PC-9 (cell line): ENCODE measurements around the gene RHBDD2. TPM values are rescaled to one million over a fixed set of nuclear protein-coding genes. Genes with fewer than 3 reads are reported as not detected.

Experiments used
- BruUV-seq: library from RNA; stranded (reverse); fragments of 400-500 nt; replicated peaks from 2 replicates; lab custom pipeline; 2021; lab: Mats Ljungman, UMichigan
- CTCF ChIA-PET: fragments of 300-600 bp; sonication (Branson Sonifier 250); formaldehyde crosslinking; loops from one replicate; lab custom pipeline; 2022; ENCODE audit warnings: antibody characterized with exemption; lab: Charles Lee
- POLR2A ChIA-PET: fragments of 300-600 bp; sonication (Branson Sonifier 250); formaldehyde crosslinking; loops from one replicate; lab custom pipeline; 2022; ENCODE audit warnings: antibody characterized with exemption; ENCODE audit not compliant: unreplicated experiment; lab: Charles Lee
- DNase-seq, 2 experiments: peaks; one replicate each; pipeline versions ENCODE4 v3.0.0 to v3.0.0-alpha.2; 2015 to 2022; ENCODE audit warnings: mixed read lengths in 1 of 2
- H2AFZ ChIP-seq: fragments of 200-600 bp; sonication (generic); 2 replicates; pipeline ENCODE4 v1.8.1; 2017; ENCODE audit warnings: antibody characterized with exemption
- H3F3A ChIP-seq: fragments of 200-600 bp; sonication (generic); 2 replicates; pipeline ENCODE4 v1.8.1; 2017; ENCODE audit warnings: antibody characterized with exemption, mild to moderate bottlenecking, low read depth; ENCODE audit not compliant: insufficient read depth
- H3K27ac ChIP-seq: fragments of 200-600 bp; sonication (generic); 2 replicates; pipeline ENCODE4 v1.6.1; 2016; ENCODE audit warnings: mixed run types
- H3K27me3 ChIP-seq: fragments of 200-600 bp; sonication (generic); 2 replicates; pipeline ENCODE4 v1.6.1; 2016; ENCODE audit warnings: low read depth, mixed run types; ENCODE audit not compliant: insufficient read depth
- H3K36me3 ChIP-seq: fragments of 200-600 bp; sonication (generic); 2 replicates; pipeline ENCODE4 v1.6.1; 2016; ENCODE audit warnings: low read depth, mixed run types
- H3K4me1 ChIP-seq: fragments of 200-600 bp; sonication (generic); replicated peaks from 2 replicates; pipeline ENCODE4 v1.6.1; 2016; ENCODE audit warnings: mixed run types; ENCODE audit not compliant: insufficient read depth
- H3K4me2 ChIP-seq: fragments of 200-600 bp; sonication (generic); 2 replicates; pipeline ENCODE4 v1.6.1; 2017; ENCODE audit warnings: mixed run types
- H3K4me3 ChIP-seq: fragments of 200-600 bp; sonication (generic); 2 replicates; pipeline ENCODE4 v1.6.1; 2016; ENCODE audit warnings: mixed run types
- H3K79me2 ChIP-seq: fragments of 200-600 bp; sonication (generic); 2 replicates; pipeline ENCODE4 v1.6.1; 2017; ENCODE audit warnings: low read depth, mixed run types
- H3K9me2 ChIP-seq: fragments of 200-600 bp; sonication (generic); 2 replicates; pipeline ENCODE4 v1.8.1; 2017; ENCODE audit warnings: mild to moderate bottlenecking; ENCODE audit not compliant: insufficient read depth
- H3K9me3 ChIP-seq: fragments of 200-600 bp; sonication (generic); 2 replicates; pipeline ENCODE4 v1.8.1; 2016; ENCODE audit warnings: low read depth; ENCODE audit not compliant: insufficient read depth
- H4K20me1 ChIP-seq: fragments of 200-600 bp; sonication (generic); 2 replicates; pipeline ENCODE4 v1.8.1; 2017; ENCODE audit not compliant: insufficient read depth
- CTCF ChIP-seq: fragments of 200-600 bp; sonication (generic); conservative IDR thresholded peaks from 2 replicates; pipeline ENCODE4 v1.6.1; 2017; ENCODE audit warnings: mixed run types, antibody characterized with exemption, mild to moderate bottlenecking, moderate library complexity
- EZH2 ChIP-seq: fragments of 200-600 bp; sonication (generic); IDR thresholded peaks from 2 replicates; pipeline ENCODE4 v1.8.0; 2017; ENCODE audit warnings: antibody characterized with exemption, low read depth
- intact Hi-C: fragments of 100-400 bp; cut with micrococcal nuclease; formaldehyde crosslinking; loops from one replicate; pipeline ENCODE4 v1.10.0; 2022; ENCODE audit not compliant: unreplicated experiment
- total RNA-seq: library from RNA; stranded (reverse); gene quantifications from 2 replicates; pipeline ENCODE4 v1.2.3, GENCODE V29; 2021

Gene RHBDD2
- total RNA-seq, 1 experiment from 2014 or later: 71.7 TPM

- ChIA-PET CTCF (interaction anchor here (0.6 kb wide), 2 partner anchors 27 to 209 kb away, joined by 3 to 5 read pairs; no protein-coding TSS in a partner anchor), POLR2A (no interaction called here)
- Histone ChIP-seq H3K79me2 (no peaks in the 10 kb centered on the region), H3K36me3 (no peaks in the 10 kb centered on the region), H3K27ac (no peak overlapping the region), H3K27me3 (no peaks in the 10 kb centered on the region), H2AFZ (no peak overlapping the region), H3K4me1 (peaks cover 22% of the 10 kb centered on the region), H3K4me2 (no peak overlapping the region), H3F3A (peaks cover 21% of the 10 kb centered on the region), H3K4me3 (no peak overlapping the region), H3K9me3 (no peaks in the 10 kb centered on the region), H4K20me1 (no peaks in the 10 kb centered on the region), H3K9me2 (no peaks in the 10 kb centered on the region)
- BruUV-seq: no TSS peak
- intact Hi-C loops: loop anchor here (10.0 kb wide), 1 partner anchor 65 kb away; the partner anchor contains the start of gene CCL26
- no peak for DNase-seq
- TF ChIP-seq CTCF (no peak), EZH2 (no peak)
Measured at GRCh38 chr7:75840029-75840428, 38.8 kb upstream of the RHBDD2 start.

DNA sequence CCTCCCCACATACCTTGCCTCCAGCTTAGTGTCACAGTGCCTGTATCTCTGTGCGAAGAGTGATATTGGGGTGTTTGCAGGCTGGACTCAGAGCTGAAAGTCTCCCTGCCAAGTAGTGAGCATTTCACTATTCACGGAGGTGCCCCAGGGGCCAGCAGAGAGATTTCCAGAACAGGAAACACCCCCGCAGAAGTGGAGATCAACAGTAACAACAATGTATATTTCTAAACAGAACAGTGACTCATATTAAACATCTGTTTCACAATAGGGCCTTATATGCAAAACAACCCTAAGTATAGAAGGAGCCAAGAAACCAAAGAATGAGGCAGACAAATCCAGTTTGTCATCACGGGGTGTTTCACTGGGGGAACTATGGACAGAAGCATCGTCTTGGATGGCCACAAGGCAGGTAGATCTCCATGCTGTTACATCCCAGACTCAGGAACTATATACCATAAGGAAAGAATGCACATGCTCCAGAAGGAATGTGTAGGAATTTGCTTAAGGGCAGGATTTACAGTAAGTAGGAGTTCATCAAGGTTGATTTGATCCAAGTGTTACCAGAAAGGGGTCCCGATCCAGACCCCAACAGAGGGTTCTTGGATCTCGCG, 35.9 kb upstream of the RHBDD2 start:
- intact Hi-C loops: loop anchor here (10.0 kb wide), 1 partner anchor 68 kb away; the partner anchor contains the start of gene CCL26
- Histone ChIP-seq H2AFZ (no peak overlapping the region), H3F3A (peaks cover 21% of the 10 kb centered on the region), H3K9me3 (no peaks in the 10 kb centered on the region), H3K4me1 (peaks cover 22% of the 10 kb centered on the region), H3K27me3 (no peaks in the 10 kb centered on the region), H4K20me1 (no peaks in the 10 kb centered on the region), H3K27ac (peak overlapping the region; percentile 47), H3K79me2 (no peaks in the 10 kb centered on the region), H3K4me2 (peak overlapping the region; percentile 56), H3K9me2 (no peaks in the 10 kb centered on the region), H3K4me3 (no peak overlapping the region), H3K36me3 (no peaks in the 10 kb centered on the region)
- DNase-seq: peak; percentile 43 to 92
- TF ChIP-seq CTCF: no peak
- no peak for TF ChIP-seq EZH2
- CTCF ChIA-PET: no interaction called here
- BruUV-seq: no TSS peak
- POLR2A ChIA-PET: interaction anchor here (0.5 kb wide), 1 partner anchor 13 kb away, joined by 8 read pairs; no protein-coding TSS in a partner anchor

DNA sequence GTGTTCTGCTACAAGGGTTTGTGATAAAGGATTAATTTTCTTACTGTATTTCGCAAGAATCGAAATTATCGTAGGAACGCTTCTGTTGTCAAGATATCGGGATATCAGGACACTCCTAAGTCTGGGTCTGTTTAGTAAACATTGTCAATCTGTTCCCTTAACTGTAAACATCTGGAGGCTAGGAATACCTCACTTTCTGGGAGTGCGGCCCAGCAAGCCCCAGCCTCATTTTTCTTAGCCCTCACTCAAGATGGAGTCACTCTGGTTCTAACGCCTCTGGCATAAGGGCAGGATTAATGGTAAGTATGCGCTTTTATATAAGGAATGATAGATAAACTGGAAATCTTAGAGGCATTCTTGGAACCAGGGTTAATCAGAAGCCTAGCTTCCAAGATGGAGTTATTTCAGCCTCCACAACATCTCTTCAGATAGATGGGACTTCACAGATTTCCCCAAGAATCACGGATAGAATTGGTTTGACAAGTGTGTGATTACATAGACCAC, 35.2 kb upstream of the RHBDD2 start:
- CTCF ChIA-PET: no interaction called here
- DNase-seq: no peak
- Histone ChIP-seq H3K4me3 (no peak overlapping the region), H3K4me2 (0 out of 2 replicates have a peak overlapping the region, but pooled peaks have one; percentile 56), H3K4me1 (peaks cover 22% of the 10 kb centered on the region), H3K36me3 (no peaks in the 10 kb centered on the region), H3K79me2 (no peaks in the 10 kb centered on the region), H3K9me3 (no peaks in the 10 kb centered on the region), H4K20me1 (no peaks in the 10 kb centered on the region), H2AFZ (no peak overlapping the region), H3F3A (peaks cover 21% of the 10 kb centered on the region), H3K9me2 (no peaks in the 10 kb centered on the region), H3K27ac (0 out of 2 replicates have a peak overlapping the region, but pooled peaks have one; percentile 9), H3K27me3 (no peaks in the 10 kb centered on the region)
- BruUV-seq: no TSS peak
- TF ChIP-seq EZH2 (no peak), CTCF (no peak)
- POLR2A ChIA-PET: no interaction called here
- intact Hi-C loops: loop anchor here (10.0 kb wide), 1 partner anchor 69 kb away; the partner anchor contains the start of gene CCL26
